Hypothalamus (tissue), 51 donors: ENCODE results near the gene SHISA4.
"Not testable (repeated sequence)": the region's sequence is repeated elsewhere in the genome, so short reads cannot be mapped to it uniquely, and the experiment has no call there.

ENCODE experiments used
- DNase-seq, 51 donors: peaks; one replicate each; lab custom pipeline; 2025; lab: John Stamatoyannopoulos, UW

Gene SHISA4

DNA sequence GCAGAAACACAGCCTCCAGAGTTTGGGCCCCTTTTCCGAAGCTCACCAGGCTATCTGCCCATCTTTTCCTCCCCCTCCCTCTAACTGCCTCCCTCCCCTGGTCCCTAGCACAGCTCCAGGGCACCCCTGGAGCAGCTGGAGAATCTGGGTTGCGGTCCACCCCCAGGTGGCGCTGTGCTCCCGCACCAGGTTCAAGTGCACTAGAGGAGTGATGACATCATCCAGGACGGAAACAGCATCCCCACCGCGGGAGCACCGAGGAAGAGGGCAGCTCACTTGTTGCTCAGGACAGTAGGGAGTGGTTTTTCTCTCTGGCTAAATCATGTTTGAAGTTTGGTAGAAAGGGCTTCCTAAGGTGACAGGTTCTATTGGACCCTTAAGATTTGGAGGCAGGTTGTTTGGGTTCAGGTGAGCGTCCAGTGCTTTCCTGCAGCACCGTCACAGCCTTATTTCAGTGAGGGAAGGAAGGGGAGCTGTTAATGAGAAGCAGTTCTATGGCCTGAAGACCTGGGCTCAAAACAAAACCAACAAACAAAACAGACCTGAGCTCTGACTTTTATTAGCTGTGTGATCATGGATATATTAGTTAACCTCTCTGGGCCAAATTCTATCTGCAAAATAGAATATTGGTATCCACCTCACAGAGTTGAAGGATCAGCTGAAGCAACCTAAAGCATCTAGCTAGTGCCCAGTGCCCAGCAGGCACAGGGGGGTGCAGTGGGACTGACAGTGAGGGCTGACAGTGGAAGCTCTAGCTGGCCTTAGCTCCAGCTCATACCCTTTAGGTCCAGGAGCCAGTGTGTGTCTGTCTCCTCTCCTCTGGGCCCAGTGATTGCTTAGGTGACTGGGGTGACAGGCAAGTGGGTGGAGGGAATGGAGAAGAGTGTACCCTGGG lies 7.5 kb downstream of the SHISA4 start:
- DNase-seq, result peak in 49 of 51 donors; percentile 19 to 89 (median 70)

DNA sequence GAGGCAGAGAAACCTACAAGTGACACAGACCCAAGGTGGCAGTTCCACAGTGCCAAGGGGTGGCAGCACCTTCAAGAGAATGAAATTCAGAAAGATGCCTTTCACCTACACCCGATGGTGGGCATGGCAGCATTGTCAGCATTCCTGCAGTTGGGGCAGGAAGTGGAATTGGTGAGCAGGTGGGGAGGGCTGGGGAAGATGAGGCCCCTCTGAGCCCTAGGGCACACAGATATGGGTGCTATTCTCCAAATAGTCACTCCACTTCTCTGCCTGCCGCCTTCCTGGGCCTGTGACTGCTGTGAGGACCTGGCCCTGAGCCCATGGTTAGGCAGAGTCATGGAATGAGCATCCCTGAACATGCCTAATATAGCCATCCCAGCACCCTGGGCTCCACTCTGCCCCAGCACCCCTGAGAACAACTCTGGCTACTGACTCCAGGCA lies 8.3 kb downstream of the SHISA4 start:
- no peak for DNase-seq

DNA sequence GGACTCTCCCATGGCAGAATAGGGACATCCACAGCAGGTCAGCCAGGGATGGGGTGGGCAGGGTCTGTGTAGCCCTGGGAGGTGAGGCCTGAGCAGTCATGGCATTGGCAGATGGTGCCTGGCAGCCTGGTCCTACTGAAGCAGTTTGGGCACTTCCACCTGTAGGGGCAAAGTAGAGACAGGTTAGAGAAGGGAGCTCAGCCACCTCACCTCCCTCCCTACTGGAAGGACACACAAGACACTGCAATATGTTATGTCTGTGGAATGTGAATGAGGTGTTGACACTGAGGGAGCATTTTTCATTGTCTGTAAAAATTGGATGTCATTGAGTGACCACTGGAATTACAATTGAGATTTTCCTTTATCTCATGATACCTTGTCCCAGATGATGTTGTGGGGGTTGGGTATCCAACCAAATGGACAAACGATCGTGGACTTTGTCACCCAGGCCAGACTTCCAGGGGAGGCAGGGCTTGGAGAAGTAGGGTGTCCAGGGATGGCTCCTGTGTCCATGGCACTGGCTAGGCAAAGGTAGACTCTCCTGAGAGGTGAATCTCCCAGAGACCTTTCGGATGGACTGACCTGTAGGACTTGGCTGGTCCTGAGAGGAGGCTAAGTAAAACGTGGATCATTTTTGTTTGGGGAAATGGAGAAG lies 9.7 kb downstream of the SHISA4 start:
- DNase-seq, result no peak

DNA sequence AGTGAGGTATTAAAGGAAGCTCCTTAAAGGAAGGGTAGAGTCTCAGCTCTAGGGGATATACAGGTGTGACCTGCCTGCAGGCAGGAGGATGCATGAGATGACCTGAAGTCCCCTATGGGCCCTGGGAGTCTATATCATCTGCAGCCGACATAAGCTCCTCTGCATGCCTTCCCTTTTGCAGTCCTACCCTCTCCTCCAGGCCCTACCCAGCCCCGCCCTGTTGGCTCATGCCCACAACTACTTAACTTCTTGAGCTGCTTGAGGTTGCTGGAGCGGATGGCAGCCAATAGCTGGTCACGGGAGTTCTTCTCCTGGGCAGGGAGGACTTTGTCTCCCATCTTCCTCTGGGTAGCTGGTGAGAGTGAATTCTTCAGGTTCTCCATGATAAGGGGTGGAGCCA lies 10.3 kb downstream of the SHISA4 start:
- no peak for DNase-seq

DNA sequence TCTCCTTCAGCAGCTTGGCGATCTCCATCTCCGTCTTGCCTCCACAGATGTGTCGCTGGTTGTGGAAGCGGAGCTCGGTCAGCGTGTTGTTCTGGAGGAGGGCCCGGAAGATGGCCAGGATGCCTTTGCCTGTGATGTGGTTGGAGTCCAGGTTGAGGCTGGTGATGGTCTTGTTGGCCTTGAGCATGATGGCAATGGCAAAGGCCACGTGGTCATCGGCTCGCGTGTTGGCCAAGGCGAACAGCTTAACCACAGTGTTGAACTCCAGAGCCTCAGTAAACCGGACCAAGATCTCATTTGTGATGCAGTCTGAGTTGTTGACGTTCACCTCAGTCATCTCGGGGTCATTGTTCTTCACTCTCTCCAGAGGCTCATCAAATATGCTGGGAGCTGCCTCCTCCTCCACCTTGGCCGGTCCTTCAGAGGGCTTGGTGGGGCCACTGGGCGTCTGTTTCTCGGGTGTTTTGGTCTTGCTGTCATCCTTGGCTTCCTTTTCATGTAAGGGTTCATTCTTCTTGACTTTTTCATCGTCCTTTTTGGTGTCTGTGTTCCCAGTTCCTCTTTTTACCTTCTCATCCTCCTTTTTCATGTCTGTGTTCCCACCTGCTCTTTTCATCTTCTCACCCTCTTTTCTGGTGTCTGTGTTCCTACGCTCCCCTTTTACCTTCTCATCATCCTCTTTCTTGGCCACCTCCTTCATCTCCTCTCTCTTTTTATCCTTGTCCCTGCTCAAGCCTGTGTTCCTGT lies 11.2 kb downstream of the SHISA4 start:
- no peak for DNase-seq

DNA sequence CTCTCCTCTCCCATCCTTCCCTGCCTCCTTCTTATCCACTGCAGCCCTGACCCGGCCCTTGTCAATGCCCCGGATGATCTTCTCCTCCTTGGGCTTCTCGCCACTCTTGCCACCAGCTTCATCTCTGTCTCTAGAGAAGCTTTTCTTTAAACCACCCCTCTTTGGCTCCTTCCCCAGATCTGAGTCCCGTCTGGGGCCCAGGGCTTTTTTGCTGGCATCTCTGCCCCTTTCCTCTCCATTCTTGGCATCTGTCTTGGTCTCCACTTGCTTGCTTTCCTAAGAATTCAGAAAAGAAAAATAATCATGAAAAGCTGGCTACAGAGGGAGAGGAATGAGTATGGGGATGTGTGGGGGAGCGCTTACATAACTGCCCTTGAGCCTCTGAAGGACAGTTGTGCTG lies 11.8 kb downstream of the SHISA4 start:
- no peak for DNase-seq

DNA sequence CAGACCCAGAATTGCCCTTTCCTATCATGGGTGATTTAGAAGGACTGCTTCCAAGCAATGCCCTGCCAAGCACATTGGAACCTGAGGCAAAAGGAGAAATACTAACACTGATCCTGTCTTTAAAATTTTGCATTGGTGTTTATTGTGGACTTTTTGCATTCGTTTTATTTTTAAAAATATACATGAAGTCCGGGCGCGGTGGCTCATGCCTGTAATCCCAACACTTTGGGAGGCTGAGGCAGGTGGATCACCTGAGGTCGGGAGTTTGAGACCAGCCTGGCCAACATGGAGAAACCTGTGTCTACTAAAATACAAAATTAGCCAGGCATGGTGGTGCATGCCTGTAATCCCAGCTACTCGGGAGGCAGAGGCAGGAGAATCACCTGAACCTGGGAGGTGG lies 12.3 kb downstream of the SHISA4 start:
- DNase-seq, result not testable (repeated sequence)

DNA sequence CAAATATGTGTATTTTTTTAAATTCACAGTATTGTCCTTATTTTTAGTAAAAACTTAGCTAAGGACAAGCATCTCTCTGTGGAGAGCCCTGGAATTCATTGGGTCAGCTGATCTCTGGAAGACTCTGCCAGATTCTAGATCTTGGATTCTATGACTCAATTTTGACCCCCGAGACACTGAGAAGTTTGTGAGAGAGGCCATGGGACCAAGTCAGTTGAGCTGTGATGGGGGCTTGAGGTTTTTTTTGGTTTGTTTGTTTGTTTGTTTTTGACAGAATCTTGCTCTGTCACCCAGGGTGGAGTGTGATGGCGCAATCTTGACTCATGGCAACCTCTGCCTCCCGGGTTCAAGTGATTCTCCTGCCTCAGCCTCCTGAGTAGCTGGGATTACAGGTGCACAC lies 13.5 kb downstream of the SHISA4 start:
- no peak for DNase-seq

DNA sequence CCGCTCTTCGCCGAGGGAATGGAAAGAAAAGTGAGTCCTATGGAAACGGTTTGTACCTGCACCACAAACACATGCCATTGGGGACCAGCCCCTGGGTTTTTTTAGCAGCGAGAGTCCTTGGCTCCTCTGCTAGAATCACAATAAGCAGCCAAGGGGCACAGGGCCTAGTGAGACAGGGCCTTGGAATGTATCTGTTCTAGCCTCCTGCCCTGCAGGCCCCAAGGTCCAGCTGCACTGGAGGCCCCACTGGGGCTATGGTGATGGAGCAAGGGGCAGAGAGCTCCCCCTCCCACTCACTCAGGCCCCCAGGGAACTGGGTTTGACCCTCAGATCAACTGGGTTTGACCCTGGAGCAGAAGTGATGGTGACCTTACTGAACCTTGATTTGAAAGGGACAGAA lies 14.4 kb downstream of the SHISA4 start:
- DNase-seq, result no peak

DNA sequence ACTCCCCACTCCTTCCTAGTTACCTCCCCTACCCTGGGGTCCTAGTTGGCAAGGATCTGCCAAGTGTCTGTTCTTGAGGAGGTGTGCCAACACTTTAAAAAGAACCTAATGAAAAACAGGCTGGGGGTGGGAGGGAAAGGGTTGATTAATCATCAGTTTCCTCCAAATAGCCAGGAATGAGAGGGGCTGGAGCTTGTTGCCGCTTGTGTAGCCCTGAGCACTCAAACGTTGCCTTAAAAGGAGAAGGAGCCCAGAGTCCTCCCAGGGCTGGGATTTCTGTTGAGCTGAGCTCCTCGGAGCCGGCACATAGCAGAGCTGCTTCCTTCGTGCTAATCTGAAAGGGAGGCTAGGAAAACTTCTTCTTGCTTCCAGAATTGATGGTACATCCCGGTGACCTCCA lies 15.9 kb downstream of the SHISA4 start:
- peak in 2 of 51 donors; percentile 19 to 45 for DNase-seq

DNA sequence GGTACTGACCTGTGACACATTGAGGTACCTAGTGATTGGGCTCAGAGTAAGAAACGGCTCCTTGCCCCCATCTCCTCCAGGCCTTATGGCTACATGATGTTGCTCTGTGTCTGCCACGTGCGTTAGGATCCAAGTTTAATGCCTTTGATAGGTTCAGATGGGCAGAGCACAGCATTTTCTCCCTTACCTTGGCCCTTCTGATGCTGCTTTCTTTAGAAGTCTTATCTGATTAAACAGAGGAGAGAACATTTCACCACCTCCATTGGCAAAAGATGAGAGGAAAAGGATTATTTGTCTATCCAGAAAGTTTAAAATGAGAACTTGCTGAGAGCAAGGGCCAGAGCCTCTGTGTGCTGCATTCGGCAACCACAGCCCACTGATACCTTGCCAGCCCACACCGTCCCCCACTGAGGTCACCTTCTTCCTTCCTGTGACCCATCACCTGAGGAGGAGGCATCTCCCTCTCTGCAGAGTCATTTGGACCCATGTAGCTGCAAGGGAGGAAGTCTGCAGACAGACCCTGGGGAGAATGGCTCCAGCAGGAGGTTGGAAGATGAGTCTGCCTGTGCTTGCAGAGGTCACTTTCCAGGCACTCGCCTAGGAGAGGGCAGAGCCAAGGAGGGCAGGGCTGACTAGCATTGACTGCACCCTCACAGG lies 16.7 kb downstream of the SHISA4 start:
- no peak for DNase-seq

DNA sequence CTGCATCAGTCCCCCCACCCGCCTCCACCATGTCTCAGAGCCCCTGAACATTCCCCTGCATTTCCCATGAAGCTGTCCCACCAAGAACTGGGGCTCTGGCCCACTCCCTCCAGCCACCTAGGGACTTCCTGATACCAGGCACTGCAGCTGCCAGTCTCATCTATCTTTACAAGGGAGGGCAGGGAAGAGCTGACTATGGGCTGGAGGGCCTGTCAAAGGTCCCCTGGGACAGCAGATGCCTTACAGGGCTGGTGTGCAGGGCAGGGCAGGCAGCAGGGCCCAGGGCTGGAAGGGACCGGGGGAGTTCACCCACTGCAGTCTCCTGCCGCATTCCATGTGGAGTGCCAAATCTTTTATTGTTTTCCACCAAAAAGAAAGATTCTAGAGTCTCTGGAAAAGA lies 17.6 kb downstream of the SHISA4 start:
- no peak for DNase-seq

DNA sequence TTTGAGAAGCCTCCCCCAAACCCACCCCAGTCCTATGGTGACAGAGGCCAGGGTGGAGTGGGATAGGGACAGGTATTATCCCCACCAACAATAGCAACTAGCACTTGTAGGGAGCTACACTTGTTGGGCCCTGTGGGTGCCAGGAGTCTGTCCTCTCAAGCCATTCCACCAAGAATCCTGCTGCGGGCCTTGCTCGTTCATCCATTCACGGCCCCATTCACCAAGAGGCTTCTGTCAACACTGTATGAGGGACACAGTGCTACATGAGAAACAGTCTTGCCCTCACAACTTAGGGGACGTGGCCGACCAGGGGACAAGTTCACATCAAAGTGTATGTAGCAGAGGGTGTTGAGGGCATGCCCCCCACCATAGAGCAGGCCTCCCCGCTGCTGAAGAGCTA lies 18.9 kb downstream of the SHISA4 start:
- no peak for DNase-seq

DNA sequence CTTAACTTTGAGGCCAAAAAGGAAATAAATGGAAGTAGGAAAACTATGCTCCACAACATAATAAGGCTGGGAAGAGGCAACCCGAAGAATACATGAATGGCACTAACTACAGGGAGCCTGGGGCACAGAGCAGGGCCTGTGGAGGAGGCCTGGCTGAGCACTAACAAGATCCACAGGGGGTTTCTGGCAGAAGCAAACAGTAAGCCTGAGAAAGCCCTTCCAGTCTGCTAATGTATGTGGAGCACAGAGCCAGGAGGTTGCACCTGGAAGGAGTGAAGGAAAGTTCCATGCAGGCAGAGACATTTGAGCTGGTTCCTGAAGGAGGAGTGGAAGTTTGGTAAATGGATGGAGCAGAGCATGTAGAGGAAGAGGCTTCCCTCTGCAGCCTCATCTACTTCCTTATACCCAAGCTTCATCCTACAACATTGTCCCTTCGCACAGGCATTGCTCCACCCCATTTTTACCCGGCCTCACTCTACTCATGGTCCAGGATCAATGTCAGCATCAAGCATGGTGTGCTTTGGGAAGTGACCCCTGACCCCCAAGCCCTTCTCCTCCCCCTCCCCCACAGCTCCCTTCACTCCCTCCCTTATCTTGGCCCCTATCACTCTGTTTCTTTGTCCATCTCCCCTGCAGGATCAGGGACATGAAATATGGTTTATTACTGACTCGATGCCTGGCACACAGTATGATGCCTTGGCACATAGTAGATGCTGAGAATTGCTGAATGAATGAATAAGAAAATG lies 23.3 kb downstream of the SHISA4 start:
- no peak for DNase-seq

DNA sequence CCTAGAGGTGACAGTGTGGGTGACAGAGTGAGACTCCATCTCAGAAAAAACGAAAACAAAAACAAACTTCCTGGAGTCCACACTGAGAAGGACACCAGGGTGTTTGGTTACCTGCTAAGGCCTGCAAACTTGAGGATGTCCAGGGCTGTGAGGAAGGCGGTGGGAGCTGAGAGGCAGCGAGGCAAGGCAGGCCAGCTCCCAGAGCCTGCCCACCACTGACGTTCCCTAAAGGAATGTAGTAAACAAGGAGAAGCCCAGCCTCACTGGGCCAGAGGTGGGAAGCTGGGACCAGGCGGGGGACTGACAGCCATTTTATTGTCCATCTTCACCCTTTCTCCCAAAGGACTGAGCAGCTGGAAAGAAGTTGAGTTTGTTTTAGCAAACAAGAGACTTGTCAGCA lies 24.1 kb downstream of the SHISA4 start:
- DNase-seq, result no peak

DNA sequence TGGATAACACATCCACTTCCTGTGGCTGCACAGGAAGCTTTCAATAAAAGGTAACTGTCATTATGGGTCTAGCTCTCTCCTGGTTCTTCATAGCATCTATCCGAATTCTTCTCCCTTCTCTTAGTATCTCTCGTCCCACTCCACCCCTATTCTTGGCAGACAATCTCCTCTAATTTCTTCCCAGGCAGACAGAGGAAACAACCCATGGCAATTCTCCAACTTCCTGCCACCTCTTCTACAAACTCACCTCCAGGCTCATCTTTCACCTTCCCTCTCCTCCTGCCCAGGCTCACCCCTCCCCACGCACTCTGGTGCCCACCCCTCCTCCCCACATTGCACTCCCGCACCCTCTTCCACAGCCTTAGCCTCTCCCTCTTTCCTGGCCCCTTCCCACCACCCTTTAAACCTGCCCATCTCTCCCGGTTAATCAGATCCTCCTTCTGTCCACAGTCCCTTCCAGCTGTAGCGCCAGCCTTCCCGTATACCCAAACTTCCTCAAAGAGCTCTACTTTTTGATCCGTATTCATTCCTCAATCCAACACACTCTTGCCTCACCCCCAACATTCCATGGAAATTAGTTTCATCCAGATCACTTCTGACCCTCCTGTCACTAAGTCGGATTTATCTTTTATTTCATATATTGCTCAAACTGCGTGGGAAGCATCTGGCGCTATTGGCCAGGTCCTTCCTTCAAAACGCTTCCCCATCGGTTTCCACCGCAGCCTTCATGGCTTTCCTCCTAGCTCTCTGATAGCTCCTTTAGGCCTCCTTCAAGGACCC lies 25.9 kb downstream of the SHISA4 start:
- no peak for DNase-seq

DNA sequence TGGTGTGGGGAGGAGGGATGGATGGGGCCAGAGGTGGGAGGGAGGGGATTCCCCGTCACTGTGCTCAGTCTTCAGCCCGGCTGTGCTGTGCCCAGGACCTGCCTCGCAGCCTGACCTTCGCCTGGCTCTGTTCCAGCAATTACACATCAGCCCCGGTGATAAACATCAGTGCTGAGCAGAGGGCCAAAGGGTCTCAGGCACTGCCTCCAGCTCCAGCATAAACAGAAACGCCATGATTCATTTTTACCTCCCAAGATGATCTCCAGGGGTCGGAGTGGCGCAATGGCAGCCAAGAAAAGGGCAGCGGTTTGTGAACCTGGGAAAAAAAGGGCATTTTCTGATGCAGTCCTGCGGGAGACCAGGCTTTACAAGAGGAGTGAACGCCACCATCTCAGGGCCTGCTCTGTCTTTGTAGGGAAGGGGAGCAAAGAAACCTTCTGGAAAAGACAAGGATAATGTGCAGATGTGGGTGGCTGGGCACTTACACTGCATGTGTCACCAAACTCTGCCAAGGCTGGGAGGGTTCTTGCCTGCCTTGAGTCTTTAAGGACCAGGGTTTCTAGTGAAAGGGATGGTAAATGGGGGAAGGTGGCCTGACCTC lies 28.1 kb downstream of the SHISA4 start:
- DNase-seq, result peak in 2 of 51 donors; percentile 31 to 56

DNA sequence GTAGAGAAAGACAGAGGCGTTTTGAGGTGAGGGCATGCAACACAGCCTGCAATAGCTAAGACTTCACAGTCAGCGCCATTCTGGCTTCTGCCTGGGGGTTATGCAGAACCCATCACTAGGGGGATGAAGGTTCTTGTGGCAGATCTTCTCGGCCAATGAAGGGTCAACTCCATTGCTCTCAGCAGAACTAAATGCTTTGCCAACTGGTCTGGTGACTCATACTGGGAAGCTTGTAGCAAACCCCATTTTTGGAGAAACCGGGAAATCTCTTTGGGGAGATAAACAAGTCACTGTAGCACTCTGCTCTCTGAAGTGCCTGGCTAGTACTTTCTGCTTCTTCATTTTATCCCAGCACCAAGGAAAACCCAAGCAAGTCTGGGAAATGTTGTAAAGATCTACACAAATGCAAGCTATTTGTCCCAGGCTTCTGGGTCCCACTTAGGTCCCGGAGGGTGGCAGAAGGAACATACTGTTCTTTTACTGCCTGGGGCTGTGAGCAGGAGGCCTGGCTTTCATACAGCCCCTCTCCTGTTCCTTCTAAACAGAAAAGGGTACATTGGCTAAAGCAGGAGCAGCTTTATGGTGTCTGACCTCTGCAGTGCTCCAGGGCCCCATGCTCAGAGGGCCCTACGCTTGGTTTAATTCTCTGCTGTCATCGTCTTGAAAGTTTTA lies 28.8 kb downstream of the SHISA4 start:
- peak in 1 of 51 donors; percentile 14 for DNase-seq
